HL-60/S4 (cell line): ENCODE results near the gene EMILIN2.

Experiments used
- in situ Hi-C: fragments of 300-500 bp; cut with MboI; formaldehyde crosslinking; loops from 2 replicates; pipeline ENCODE4 v1.14.3; 2022; ENCODE audit warnings: low sequenced_read_pairs

EMILIN2 gene

GRCh38 chr18:2872095-2872494, 25.3 kb downstream of the EMILIN2 start:
- in situ Hi-C loops, result no loop called here

- in situ Hi-C loops, result no loop called here
Observed at GRCh38 chr18:2874765-2875164, 28.0 kb downstream of the EMILIN2 start.

DNA sequence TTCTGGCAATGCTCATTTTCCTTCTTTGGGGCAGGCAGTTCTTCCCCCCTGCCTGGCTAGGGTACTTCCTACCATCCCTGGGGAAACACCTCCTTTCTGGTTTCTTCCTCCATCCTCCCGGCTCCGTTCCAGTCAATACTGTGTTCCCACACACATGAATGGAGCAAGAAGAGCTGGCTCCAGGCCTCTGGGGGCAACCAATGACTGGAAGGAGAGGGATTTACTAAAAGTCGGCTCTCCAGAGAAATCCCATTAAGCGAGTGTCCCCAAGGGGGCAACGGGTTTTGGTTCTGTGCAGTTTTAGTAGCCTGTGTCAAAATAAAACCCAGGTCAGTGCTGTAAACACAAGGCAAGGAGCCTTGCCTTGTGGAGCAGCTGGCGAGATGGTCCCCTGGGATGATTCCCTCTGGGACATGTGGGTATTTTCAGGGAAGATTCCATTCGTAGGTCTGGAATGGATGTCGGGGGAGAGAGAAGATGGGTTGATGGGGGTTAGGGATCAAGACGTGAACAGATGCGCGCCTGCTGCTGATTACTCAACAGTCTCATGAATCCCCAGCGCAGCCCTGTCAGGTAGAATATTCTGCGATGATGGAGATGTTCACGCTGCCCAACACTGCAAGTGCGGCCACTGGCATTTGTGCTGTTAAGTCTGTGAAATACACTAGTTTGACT, 32.0 kb downstream of the EMILIN2 start:
- in situ Hi-C loops, result no loop called here

- in situ Hi-C loops, result no loop called here
Observed at GRCh38 chr18:2879889-2880288, 33.1 kb downstream of the EMILIN2 start.

- in situ Hi-C loops, result no loop called here
Observed at GRCh38 chr18:2880473-2880872, 33.7 kb downstream of the EMILIN2 start.

- in situ Hi-C loops, result no loop called here
Observed at GRCh38 chr18:2881088-2881839, 34.5 kb downstream of the EMILIN2 start.

- in situ Hi-C loops, result no loop called here
Observed at GRCh38 chr18:2881840-2882195, 35.0 kb downstream of the EMILIN2 start.

DNA sequence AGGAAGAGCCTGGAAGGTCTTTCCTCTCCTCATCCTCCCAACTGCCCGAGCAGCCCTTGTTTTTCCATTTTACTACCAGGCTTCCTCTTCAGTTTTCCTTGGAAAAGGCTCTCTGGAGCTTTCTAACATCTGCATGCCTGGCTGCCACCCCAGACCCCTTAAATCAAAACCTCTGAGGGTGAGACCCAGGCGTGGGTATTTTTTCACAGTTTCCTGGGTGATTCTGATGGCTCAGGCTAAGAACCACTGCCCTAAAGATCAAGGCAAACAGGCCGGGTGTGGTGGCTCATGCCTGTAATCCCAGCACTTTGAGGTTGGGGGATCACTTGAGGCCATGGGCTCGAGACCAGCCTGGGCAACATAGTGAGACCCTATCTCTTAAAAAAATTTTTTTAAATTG, 35.4 kb downstream of the EMILIN2 start:
- in situ Hi-C loops, result no loop called here

DNA sequence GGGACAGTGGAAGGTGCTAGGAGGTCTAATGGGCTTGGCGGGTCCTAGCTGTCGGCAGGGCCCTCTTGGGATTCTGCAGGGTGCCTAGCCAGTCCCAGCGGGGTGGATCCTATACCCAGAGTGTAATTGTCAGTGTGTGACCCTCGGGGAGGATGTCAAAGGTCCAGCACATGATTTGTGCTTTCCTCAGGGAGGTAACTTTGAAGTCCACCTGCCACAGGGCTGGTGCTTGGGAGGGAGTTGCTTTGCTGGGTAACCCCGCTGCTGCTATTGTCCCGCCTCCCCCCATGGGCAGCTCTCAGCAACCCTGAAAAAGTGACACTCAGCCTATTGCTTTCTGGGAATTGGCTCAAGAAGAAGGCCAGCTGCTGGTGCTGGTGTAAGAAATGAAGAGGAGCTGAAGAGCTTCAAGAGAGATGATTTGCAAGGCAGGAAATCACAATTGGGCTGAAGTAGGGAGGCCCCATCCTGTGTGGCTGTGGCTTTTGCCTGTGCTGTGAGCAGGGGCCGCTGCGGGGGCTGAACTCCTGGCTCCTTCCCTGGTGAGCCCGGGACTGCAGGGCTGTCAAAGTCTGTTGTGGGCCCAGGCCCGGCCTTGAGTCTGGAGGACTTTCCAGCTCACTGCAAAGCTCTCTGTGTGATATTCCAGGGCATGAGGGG, 36.4 kb downstream of the EMILIN2 start:
- in situ Hi-C loops, result no loop called here

GRCh38 chr18:2884706-2885285, 38.0 kb downstream of the EMILIN2 start:
- in situ Hi-C loops, result no loop called here

DNA sequence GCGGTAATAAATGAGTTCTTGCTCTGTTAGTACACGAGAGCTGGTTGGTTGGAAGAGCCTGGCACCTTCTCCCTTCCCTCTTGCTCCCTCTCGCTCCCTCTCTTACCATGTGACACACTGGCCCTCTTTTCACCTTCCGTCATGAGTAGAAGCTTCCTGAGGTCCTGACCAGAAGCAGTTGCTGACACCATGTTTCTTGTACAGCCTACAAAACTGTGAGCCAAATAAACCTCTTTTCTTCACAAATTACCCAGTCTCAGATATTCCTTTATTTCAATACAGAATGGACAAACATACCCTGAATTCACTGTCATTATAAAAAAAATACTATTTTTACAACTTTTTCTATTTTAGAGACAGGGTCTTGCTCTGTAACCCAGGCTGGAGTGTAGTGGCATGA, 40.7 kb downstream of the EMILIN2 start:
- in situ Hi-C loops, result no loop called here

- in situ Hi-C loops, result no loop called here
Observed at GRCh38 chr18:2889761-2890192, 43.0 kb downstream of the EMILIN2 start.

GRCh38 chr18:2890606-2891005, 43.8 kb downstream of the EMILIN2 start:
- in situ Hi-C loops, result no loop called here

GRCh38 chr18:2891526-2892431, 45.0 kb downstream of the EMILIN2 start:
- in situ Hi-C loops, result no loop called here

DNA sequence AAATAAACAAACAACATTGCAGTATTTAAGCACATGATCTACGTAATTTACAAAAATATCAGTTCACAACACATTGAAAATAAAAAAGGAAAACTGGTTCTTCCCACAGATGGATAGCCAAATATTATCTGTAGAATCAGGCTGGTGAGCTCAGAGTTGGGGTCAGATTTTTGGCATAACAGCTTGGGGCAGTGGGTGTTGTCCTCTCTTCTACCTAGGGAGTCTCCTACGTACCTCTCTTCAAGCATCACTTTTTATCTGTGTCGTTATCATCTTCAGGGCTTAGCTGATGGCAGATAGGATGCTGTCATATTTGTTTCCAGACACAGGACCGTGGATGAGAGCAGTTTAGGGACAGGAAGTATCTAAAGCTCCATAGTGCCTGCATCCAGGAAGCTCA, 46.2 kb downstream of the EMILIN2 start:
- in situ Hi-C loops, result no loop called here

DNA sequence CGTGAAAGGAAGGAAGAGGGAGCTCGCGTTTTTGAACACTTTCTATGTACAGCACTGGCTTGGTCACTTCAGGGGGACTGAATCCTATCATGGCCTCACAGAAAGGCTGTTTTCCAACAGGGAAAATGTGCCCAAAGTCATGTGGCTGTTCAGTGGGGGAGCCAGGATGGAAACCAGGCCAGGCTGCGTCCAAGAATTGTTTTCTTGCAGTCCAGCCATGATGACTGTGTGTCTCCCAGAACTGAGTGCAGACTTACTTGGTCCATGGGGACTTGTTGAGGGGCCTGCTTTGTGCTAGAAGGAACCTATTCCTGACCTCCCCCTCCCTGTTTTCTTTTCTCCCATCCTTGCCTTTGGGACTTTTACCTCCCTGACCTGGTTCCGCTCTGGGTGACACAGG, 46.9 kb downstream of the EMILIN2 start:
- in situ Hi-C loops, result no loop called here

GRCh38 chr18:2894131-2894840, 47.5 kb downstream of the EMILIN2 start:
- in situ Hi-C loops, result no loop called here

GRCh38 chr18:2894841-2895370, 48.1 kb downstream of the EMILIN2 start:
- in situ Hi-C loops, result no loop called here

- in situ Hi-C loops, result no loop called here
Observed at GRCh38 chr18:2895391-2895790, 48.6 kb downstream of the EMILIN2 start.

GRCh38 chr18:2896990-2897389, 50.2 kb downstream of the EMILIN2 start:
- in situ Hi-C loops, result no loop called here
